Measurements from ENCODE around the gene FSHB. TPM values are rescaled to one million over a fixed set of nuclear protein-coding genes. Genes with fewer than 3 reads are reported as not detected.
"Not testable (repeated sequence)": the region's sequence is repeated elsewhere in the genome, so short reads cannot be mapped to it uniquely, and the experiment has no call there.

Gene FSHB
- total RNA-seq, 1 donor from 2014 or later = not detected

GRCh38 chr11:30261821-30262220 is 31.0 kb downstream of the FSHB start:
- no peak for DNase-seq (ENCODE audit: low spot score)
- Mint-ChIP-seq H3K4me1 (ENCODE audit: low read depth) (no peaks in the 10 kb centered on the region), H3K27ac (ENCODE audit: unreplicated experiment) (no peak overlapping the region), H3K4me3 (ENCODE audit: unreplicated experiment) (no peak overlapping the region), H3K36me3 (ENCODE audit: low read depth) (peaks cover 3% of the 10 kb centered on the region), H3K9me3 (ENCODE audit: low read depth) (peaks cover 5% of the 10 kb centered on the region), H3K27me3 (ENCODE audit: low read depth) (peaks cover 11% of the 10 kb centered on the region)
- no peak for TF ChIP-seq CTCF (IDR thresholded peaks at IDR 0.05)

GRCh38 chr11:30268638-30269037 is 37.8 kb downstream of the FSHB start:
- H3K27me3 Mint-ChIP-seq (ENCODE audit: low read depth) = peaks cover 22% of the 10 kb centered on the region
- not testable (repeated sequence) for H3K4me3 Mint-ChIP-seq (ENCODE audit: unreplicated experiment); DNase-seq (ENCODE audit: low spot score); H3K36me3 Mint-ChIP-seq (ENCODE audit: low read depth); H3K9me3 Mint-ChIP-seq (ENCODE audit: low read depth); H3K27ac Mint-ChIP-seq (ENCODE audit: unreplicated experiment); H3K4me1 Mint-ChIP-seq (ENCODE audit: low read depth)

GRCh38 chr11:30270671-30271070 is 39.9 kb downstream of the FSHB start:
- H3K27ac Mint-ChIP-seq (ENCODE audit: unreplicated experiment) = no peak overlapping the region
- H3K27me3 Mint-ChIP-seq (ENCODE audit: low read depth) = peaks cover 31% of the 10 kb centered on the region
- no peaks in the 10 kb centered on the region for H3K36me3 Mint-ChIP-seq (ENCODE audit: low read depth)
- H3K9me3 Mint-ChIP-seq (ENCODE audit: low read depth) = no peaks in the 10 kb centered on the region
- H3K4me1 Mint-ChIP-seq (ENCODE audit: low read depth) = no peaks in the 10 kb centered on the region
- no peak for DNase-seq (ENCODE audit: low spot score)
- no peak overlapping the region for H3K4me3 Mint-ChIP-seq (ENCODE audit: unreplicated experiment)
- TF ChIP-seq CTCF (IDR thresholded peaks at IDR 0.05) = no peak

GRCh38 chr11:30277176-30277575 is 46.4 kb downstream of the FSHB start:
- no peak for DNase-seq (ENCODE audit: low spot score)
- H3K4me3 Mint-ChIP-seq (ENCODE audit: unreplicated experiment) = no peak overlapping the region
- H3K4me1 Mint-ChIP-seq (ENCODE audit: low read depth) = no peaks in the 10 kb centered on the region
- no peaks in the 10 kb centered on the region for H3K36me3 Mint-ChIP-seq (ENCODE audit: low read depth)
- TF ChIP-seq CTCF (IDR thresholded peaks at IDR 0.05) = no peak
- H3K27ac Mint-ChIP-seq (ENCODE audit: unreplicated experiment) = no peak overlapping the region
- H3K9me3 Mint-ChIP-seq (ENCODE audit: low read depth) = no peaks in the 10 kb centered on the region
- H3K27me3 Mint-ChIP-seq (ENCODE audit: low read depth) = peaks cover 35% of the 10 kb centered on the region

GRCh38 chr11:30279796-30280195 is 49.0 kb downstream of the FSHB start:
- Mint-ChIP-seq H3K27me3 (ENCODE audit: low read depth) (peaks cover 22% of the 10 kb centered on the region), H3K4me3 (ENCODE audit: unreplicated experiment) (no peak overlapping the region), H3K4me1 (ENCODE audit: low read depth) (peaks cover 8% of the 10 kb centered on the region), H3K27ac (ENCODE audit: unreplicated experiment) (no peak overlapping the region), H3K9me3 (ENCODE audit: low read depth) (peaks cover 4% of the 10 kb centered on the region), H3K36me3 (ENCODE audit: low read depth) (no peaks in the 10 kb centered on the region)
- TF ChIP-seq CTCF (IDR thresholded peaks at IDR 0.05) = no peak
- no peak for DNase-seq (ENCODE audit: low spot score)

GRCh38 chr11:30281476-30282288 is 50.9 kb downstream of the FSHB start:
- H3K27me3 Mint-ChIP-seq (ENCODE audit: low read depth) = peaks cover 8% of the 10 kb centered on the region

More at GRCh38 chr11:30281476-30282288, 50.9 kb downstream of the FSHB start:
- Mint-ChIP-seq H3K36me3 (ENCODE audit: low read depth) (no peaks in the 10 kb centered on the region), H3K9me3 (ENCODE audit: low read depth) (peaks cover 4% of the 10 kb centered on the region), H3K4me1 (ENCODE audit: low read depth) (peaks cover 13% of the 10 kb centered on the region), H3K27ac (ENCODE audit: unreplicated experiment) (no peak overlapping the region), H3K4me3 (ENCODE audit: unreplicated experiment) (no peak overlapping the region)
- no peak for TF ChIP-seq CTCF (IDR thresholded peaks at IDR 0.05)
- DNase-seq (ENCODE audit: low spot score) = peak; percentile 71
